Measurements from ENCODE around the gene EPHA7.

- TF ChIP-seq CTCF (IDR thresholded peaks at IDR 0.05) (no peak), POLR2A (IDR thresholded peaks at IDR 0.05) (no peak)
Measured at GRCh38 chr6:93278241-93278640, 141.1 kb downstream of the EPHA7 start.
